GM12874 (cell line): ENCODE measurements around the gene CLINT1.

ENCODE experiments used
- TF ChIP-seq, protein P1 (sequence below): IDR thresholded peaks from 2 replicates; pipeline ENCODE4 v1.5.1; 2011; ENCODE audit warnings: low read depth, mild to moderate bottlenecking, control low read depth, low read length, moderate library complexity; ENCODE audit not compliant: insufficient read depth

Gene CLINT1

DNA sequence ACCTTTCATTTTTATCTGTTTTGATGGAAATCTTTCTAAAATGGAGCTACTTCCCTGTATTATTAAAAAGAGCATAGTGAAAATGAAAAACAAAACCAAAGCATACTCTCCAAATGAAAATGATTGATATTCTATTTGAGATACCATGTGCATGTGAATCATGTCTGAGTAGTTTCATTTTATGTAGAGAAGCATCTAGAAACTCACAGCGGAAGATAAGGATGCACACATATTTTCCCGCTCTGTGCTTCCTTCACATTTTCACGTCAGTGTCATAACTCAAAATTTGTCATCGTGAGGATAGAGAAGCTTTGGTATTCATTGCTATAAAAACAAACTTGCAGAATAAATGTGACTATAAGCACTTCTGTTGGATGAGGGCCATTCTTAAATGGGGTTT lies 34.0 kb upstream of the CLINT1 start:
- TF ChIP-seq, protein P1, sequence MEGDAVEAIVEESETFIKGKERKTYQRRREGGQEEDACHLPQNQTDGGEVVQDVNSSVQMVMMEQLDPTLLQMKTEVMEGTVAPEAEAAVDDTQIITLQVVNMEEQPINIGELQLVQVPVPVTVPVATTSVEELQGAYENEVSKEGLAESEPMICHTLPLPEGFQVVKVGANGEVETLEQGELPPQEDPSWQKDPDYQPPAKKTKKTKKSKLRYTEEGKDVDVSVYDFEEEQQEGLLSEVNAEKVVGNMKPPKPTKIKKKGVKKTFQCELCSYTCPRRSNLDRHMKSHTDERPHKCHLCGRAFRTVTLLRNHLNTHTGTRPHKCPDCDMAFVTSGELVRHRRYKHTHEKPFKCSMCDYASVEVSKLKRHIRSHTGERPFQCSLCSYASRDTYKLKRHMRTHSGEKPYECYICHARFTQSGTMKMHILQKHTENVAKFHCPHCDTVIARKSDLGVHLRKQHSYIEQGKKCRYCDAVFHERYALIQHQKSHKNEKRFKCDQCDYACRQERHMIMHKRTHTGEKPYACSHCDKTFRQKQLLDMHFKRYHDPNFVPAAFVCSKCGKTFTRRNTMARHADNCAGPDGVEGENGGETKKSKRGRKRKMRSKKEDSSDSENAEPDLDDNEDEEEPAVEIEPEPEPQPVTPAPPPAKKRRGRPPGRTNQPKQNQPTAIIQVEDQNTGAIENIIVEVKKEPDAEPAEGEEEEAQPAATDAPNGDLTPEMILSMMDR = no peak

DNA sequence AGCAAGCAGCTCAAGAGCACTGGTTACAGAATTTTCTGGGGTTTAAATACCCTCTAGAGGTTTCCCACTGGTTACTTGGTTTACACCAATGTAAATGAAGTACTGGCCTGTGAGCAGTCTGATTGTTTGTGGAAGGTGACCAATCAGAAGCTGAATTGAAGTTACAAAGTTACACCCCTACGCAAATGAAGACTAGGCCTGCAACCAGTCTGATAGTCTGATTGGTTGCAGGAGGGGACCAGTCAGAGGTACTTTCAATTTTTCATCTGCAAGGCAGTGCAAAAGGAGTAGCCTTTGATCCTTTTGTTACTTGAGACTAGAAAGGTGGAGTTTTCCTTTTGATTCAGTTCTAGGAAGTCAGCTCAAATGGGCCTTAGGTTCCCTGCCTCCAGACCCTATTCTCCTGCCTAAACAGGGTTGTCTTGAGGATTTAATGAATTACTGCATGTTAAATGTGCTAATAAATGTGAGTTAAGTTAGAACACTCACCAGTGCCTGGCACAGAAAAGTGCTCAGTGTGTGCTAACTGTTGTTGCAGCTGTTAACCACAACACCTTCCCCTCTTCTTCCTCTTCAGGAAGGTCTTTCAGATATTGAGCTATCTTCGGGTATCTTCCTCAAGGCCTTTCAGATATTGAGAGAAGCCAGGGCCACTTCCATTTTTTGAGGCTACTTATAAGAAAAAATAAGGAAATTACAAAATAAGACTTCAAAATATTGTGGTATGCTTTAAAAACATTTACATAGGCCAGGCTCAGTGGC lies 32.1 kb upstream of the CLINT1 start:
- TF ChIP-seq, protein P1 = no peak

- TF ChIP-seq, protein P1 = no peak
These were observed 30.0 kb upstream of the CLINT1 start for GRCh38 chr5:157888814-157889532.

GRCh38 chr5:157886796-157887380 lies 27.9 kb upstream of the CLINT1 start:
- TF ChIP-seq, protein P1 = no peak

DNA sequence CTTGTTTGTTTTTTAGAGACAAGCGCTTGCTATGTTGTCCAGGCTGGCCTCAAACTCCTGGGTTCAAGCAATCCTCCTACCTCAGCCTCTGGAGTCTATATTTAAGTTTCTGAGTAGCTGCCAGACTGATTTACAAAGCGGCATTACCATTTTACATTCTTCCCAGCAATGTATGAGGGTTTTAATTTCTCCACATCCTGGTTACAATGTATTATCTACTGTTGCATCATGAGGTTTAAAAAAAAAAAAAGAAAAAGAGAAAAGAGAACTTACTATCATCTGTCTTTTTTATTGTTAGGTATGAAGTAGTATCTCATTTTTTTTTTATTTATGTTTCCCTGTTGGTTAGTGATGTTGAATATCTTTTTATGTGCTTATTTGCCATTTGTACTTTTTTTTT lies 18.9 kb upstream of the CLINT1 start:
- TF ChIP-seq, protein P1 = no peak

GRCh38 chr5:157874861-157875260 lies 15.9 kb upstream of the CLINT1 start:
- TF ChIP-seq, protein P1 = no peak

DNA sequence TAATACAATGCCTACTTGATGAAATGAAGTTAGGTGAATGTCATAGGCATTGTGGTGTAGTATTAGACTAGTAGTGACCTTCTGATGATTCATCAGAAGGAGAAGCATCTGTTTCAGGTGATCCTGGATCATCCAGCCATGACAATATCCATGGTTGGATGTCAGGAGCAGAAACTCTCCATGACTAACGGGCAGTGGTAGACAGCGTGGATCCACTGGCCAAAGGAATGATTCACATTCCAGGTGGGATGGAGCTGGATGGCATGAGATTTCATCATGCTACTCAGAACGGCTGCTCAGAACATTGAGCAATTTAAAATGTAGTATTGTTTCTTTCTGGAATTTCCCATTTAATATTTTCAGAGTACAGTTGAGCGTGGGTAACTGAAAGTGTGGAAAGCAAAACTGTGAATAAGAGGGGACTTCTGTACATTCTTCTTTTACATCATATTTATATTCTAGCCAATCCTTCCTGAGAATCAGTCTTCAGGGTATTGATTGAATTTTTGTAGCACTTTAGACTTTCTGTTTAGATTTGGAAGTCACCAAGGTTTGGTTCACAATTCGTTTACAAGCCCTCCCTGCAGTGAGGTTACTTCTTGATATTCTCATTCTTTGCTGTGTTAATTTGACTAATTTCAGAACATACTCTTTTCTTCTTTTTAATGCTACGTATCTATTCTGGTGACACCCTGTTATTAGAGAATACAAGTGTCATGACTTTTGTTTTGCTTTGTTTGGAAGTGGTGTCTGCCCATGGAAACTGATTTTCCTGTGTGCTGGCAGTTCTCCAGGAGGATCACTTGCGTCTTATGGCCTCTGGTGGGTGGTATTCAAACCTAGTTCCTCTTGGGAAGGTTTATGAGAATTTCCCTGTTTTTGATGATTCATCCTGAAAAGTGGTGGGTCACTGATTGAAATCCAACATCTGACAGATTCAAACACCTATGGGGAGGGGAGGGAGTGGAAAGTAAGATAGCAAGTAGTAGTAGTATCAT lies 12.2 kb upstream of the CLINT1 start:
- TF ChIP-seq, protein P1 = no peak
